Neural progenitor cell (in vitro differentiated cells): Measurements from ENCODE around the gene TMEM134. TPM values are rescaled to one million over a fixed set of nuclear protein-coding genes. Genes with fewer than 3 reads are reported as not detected.

Experiments
- DNase-seq: peaks from one replicate; pipeline ENCODE4 v3.0.0-alpha.2; 2016; ENCODE audit warnings: low spot score
- H2AFZ ChIP-seq: fragments of 200-600 bp; sonication (generic); replicated peaks from 2 replicates; pipeline ENCODE4 v1.6.1; 2016; ENCODE audit warnings: antibody characterized with exemption
- H3F3A ChIP-seq: fragments of 200-600 bp; sonication (generic); 2 replicates; pipeline ENCODE4 v1.6.1; 2016; ENCODE audit warnings: antibody characterized with exemption, low read depth
- H3K27ac ChIP-seq: fragments of 200-600 bp; sonication (generic); 2 replicates; pipeline ENCODE4 v1.5.1; 2016; ENCODE audit warnings: mild to moderate bottlenecking
- H3K27me3 ChIP-seq: fragments of 200-600 bp; sonication (generic); 2 replicates; pipeline ENCODE4 v1.6.1; 2016; ENCODE audit warnings: mild to moderate bottlenecking, moderate library complexity
- H3K36me3 ChIP-seq: fragments of 200-600 bp; sonication (generic); 2 replicates; pipeline ENCODE4 v1.5.1; 2016
- H3K4me1 ChIP-seq: fragments of 200-600 bp; sonication (generic); 2 replicates; pipeline ENCODE4 v1.6.1; 2016; ENCODE audit warnings: mixed run types
- H3K4me2 ChIP-seq: fragments of 200-600 bp; sonication (generic); 2 replicates; pipeline ENCODE4 v1.6.1; 2016
- H3K4me3 ChIP-seq: fragments of 200-600 bp; sonication (generic); 2 replicates; pipeline ENCODE4 v1.5.1; 2016
- H3K79me2 ChIP-seq: fragments of 200-600 bp; sonication (generic); 2 replicates; pipeline ENCODE4 v1.6.1; 2016; ENCODE audit warnings: low read depth
- H3K9ac ChIP-seq: fragments of 200-600 bp; sonication (generic); 2 replicates; pipeline ENCODE4 v1.6.1; 2016
- H3K9me3 ChIP-seq: fragments of 200-600 bp; sonication (generic); 2 replicates; pipeline ENCODE4 v1.5.1; 2016; ENCODE audit warnings: low read depth
- H4K20me1 ChIP-seq: fragments of 200-600 bp; sonication (generic); 2 replicates; pipeline ENCODE4 v1.6.1; 2016; ENCODE audit warnings: low read depth
- H3K27ac Mint-ChIP-seq: 3 replicates; pipeline ENCODE4 v1.8.0; 2021; ENCODE audit warnings: mixed read lengths
- H3K27me3 Mint-ChIP-seq: 2 replicates; pipeline ENCODE4 v1.8.0; 2022; ENCODE audit warnings: low read depth, mild to moderate bottlenecking, inconsistent platforms, moderate library complexity, mixed read lengths; ENCODE audit not compliant: insufficient read depth
- H3K36me3 Mint-ChIP-seq: 3 replicates; pipeline ENCODE4 v1.8.0; 2021; ENCODE audit warnings: mixed read lengths
- H3K4me1 Mint-ChIP-seq: 3 replicates; pipeline ENCODE4 v1.8.0; 2021; ENCODE audit warnings: mixed read lengths
- H3K4me3 Mint-ChIP-seq: 3 replicates; pipeline ENCODE4 v1.8.0; 2021; ENCODE audit warnings: mild to moderate bottlenecking, moderate library complexity, mixed read lengths
- H3K9me3 Mint-ChIP-seq: 3 replicates; pipeline ENCODE4 v1.8.0; 2020; ENCODE audit warnings: mixed read lengths
- EZH2 ChIP-seq: fragments of 200-600 bp; sonication (generic); IDR thresholded peaks from 2 replicates; pipeline ENCODE4 v1.6.1; 2017; ENCODE audit warnings: antibody characterized with exemption, mild to moderate bottlenecking, moderate library complexity
- EZH2phosphoT487 ChIP-seq: fragments of 200-600 bp; sonication (generic); IDR thresholded peaks from 2 replicates; pipeline ENCODE4 v1.6.1; 2017; ENCODE audit warnings: antibody characterized with exemption
- total RNA-seq: library from RNA; depleted of rRNA; stranded (reverse); fragments of >200 nt; gene quantifications from 2 replicates; pipeline ENCODE4 v1.2.3, GENCODE V29; 2015; ENCODE audit warnings: low replicate concordance
- TF ChIP-seq, protein P1 (sequence below): fragments of 200-600 bp; sonication (generic); IDR thresholded peaks from 2 replicates; pipeline ENCODE4 v1.5.1; 2017; ENCODE audit warnings: antibody characterized with exemption, mild to moderate bottlenecking

TMEM134 gene
- total RNA-seq, 1 donor from 2014 or later = 68.1 TPM

DNA sequence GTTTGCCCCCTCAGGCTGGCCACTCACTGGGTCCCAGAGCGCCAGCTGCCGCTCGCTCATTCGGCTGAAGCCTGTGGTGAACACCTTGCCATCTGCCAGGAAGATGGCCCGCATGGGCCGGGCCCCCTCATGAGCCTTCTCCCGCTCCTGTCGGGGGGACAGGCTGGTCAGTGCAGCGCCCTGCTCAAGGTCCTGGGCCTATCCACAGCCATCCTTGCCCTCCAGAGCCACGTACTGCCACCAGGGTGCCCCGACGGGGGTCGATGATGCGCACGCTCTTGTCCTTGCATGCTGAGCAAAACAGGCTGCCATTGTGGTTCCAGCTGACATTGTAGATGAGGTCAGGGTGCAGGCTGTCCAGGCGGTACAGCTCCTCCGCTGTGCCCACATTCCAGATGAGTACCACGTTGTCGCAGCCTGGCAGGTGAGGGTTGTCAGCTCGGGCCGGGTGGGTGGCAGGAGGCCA lies 27.9 kb downstream of the TMEM134 start:
- Mint-ChIP-seq H3K4me1 (peaks cover 14% of the 10 kb centered on the region), H3K36me3 (peaks cover 8% of the 10 kb centered on the region), H3K9me3 (no peaks in the 10 kb centered on the region), H3K27ac (no peak overlapping the region), H3K27me3 (peaks cover 2% of the 10 kb centered on the region), H3K4me3 (no peak overlapping the region)
- H3K27ac ChIP-seq = no peak overlapping the region
- H4K20me1 ChIP-seq = no peaks in the 10 kb centered on the region
- no peak overlapping the region for H3K9ac ChIP-seq
- TF ChIP-seq EZH2 = no peak
- TF ChIP-seq, protein P1, sequence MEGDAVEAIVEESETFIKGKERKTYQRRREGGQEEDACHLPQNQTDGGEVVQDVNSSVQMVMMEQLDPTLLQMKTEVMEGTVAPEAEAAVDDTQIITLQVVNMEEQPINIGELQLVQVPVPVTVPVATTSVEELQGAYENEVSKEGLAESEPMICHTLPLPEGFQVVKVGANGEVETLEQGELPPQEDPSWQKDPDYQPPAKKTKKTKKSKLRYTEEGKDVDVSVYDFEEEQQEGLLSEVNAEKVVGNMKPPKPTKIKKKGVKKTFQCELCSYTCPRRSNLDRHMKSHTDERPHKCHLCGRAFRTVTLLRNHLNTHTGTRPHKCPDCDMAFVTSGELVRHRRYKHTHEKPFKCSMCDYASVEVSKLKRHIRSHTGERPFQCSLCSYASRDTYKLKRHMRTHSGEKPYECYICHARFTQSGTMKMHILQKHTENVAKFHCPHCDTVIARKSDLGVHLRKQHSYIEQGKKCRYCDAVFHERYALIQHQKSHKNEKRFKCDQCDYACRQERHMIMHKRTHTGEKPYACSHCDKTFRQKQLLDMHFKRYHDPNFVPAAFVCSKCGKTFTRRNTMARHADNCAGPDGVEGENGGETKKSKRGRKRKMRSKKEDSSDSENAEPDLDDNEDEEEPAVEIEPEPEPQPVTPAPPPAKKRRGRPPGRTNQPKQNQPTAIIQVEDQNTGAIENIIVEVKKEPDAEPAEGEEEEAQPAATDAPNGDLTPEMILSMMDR = no peak
- no peak for TF ChIP-seq EZH2phosphoT487
- no peaks in the 10 kb centered on the region for H3K79me2 ChIP-seq
- H3K4me3 ChIP-seq = no peak overlapping the region
- H3F3A ChIP-seq = peaks cover 19% of the 10 kb centered on the region
- H3K4me1 ChIP-seq = no peaks in the 10 kb centered on the region
- no peak for DNase-seq
- no peak overlapping the region for H3K4me2 ChIP-seq
- no peaks in the 10 kb centered on the region for H3K36me3 ChIP-seq
- H2AFZ ChIP-seq = no peak overlapping the region
- H3K9me3 ChIP-seq = no peaks in the 10 kb centered on the region
- no peaks in the 10 kb centered on the region for H3K27me3 ChIP-seq

DNA sequence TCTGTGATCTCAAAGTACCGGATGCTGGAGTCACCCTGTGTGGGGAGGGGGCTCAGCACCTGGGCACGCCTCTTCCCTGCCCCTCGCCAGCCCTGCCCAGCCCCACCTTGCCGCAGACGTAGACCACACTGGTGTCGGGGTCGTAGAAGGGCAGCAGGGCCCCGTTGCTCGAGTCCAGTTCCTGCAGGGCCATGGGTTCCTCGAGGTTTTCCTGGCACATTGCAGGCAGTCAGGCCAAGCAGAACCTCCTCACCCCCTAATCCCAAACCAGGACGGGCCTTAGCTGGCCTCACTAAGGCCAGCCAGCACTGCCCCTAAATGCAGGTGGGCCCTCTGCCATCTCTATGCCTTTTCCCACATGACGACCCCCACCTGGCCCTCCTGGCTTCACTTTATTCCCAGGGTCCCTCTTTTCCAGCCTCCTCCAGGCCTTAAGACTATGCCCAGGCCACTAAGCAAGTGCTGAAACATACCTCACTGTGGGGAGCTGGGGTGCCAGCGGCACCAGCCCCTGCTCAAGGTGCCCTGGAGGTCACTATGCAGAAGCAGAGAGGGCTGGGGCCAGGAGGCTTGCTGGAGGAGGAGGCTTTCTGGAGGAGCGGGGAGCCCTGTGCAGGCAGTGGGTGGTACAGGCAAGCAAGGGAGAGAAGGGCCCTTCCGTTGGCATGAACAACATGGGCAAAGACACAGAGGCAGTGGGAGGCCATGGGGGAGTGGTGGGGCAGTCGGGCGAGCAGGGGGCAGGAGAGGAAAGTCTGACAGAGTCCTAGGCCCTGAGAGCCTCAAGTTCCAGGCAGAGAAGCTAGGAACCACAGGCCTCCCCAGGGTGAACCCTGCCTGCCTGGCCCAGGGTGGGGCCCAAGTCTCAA lies 28.6 kb downstream of the TMEM134 start:
- H3K27ac ChIP-seq = no peak overlapping the region
- H3K4me1 ChIP-seq = no peaks in the 10 kb centered on the region
- TF ChIP-seq, protein P1 = no peak
- no peak for TF ChIP-seq EZH2
- H3K4me2 ChIP-seq = no peak overlapping the region
- no peak overlapping the region for H3K4me3 ChIP-seq
- DNase-seq = no peak
- no peak overlapping the region for H2AFZ ChIP-seq
- H3K9me3 ChIP-seq = no peaks in the 10 kb centered on the region
- H3K36me3 ChIP-seq = no peaks in the 10 kb centered on the region
- no peaks in the 10 kb centered on the region for H3K27me3 ChIP-seq
- no peaks in the 10 kb centered on the region for H3K79me2 ChIP-seq
- no peak overlapping the region for H3K27ac Mint-ChIP-seq
- no peaks in the 10 kb centered on the region for H3K9me3 Mint-ChIP-seq
- peaks cover 8% of the 10 kb centered on the region for H3K36me3 Mint-ChIP-seq
- peak overlapping the region; percentile 44 for H3K4me3 Mint-ChIP-seq
- no peaks in the 10 kb centered on the region for H4K20me1 ChIP-seq
- no peak overlapping the region for H3K9ac ChIP-seq
- H3F3A ChIP-seq = peaks cover 19% of the 10 kb centered on the region
- H3K27me3 Mint-ChIP-seq = peaks cover 2% of the 10 kb centered on the region
- H3K4me1 Mint-ChIP-seq = peaks cover 12% of the 10 kb centered on the region

DNA sequence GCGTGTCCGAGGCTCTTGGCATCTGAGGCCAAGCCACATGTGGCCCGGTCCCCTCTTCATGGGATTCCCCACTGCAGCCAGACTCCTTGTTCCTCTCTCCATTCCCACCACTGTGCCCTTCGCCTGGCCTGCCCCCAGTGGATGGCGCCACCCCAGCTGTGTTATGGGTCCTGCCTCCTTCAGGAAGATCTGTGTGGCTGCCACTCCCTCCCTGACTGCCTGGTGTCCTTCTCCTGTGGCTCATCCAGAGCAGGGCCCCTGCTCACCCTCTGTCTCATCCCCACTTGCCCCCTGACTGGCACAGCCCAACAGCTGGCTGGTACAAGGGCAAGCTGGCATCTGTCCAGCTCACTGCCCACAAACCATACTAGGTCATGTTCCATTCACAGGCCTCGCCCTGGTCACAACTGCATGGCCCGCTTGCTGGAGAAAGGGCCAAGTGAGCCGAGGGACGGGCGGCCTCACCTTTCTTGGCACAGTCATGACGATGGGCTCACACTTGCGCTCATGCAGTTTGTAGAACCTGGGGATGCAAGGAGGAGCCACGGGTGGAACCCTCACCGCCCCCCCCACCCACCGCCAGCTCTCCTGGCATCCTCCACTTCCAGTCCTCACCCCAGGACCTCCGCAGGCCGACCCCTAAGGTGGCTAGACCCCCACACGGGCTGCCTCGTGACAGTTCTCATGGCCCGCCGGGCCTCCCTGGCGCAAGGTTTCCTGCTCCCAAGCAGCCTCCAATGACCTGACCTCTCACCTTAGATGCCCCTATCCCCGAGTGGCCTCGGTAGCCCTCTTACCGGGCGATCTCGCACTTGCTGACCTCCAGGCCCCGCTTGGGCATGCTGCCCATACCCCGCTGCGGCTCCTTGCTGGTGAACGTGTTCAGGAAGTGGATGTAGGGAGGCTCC lies 29.5 kb downstream of the TMEM134 start:
- Mint-ChIP-seq H3K27ac (peak overlapping the region; percentile 85), H3K4me3 (peak overlapping the region; percentile 67)
- H3K36me3 ChIP-seq = no peaks in the 10 kb centered on the region

More for the DNA sequence above, 29.5 kb downstream of the TMEM134 start:
- DNase-seq = no peak
- Histone ChIP-seq H3K4me3 (no peak overlapping the region), H3K4me1 (no peaks in the 10 kb centered on the region), H3K79me2 (no peaks in the 10 kb centered on the region), H3K27ac (no peak overlapping the region), H3K9ac (no peak overlapping the region), H3K9me3 (no peaks in the 10 kb centered on the region), H4K20me1 (no peaks in the 10 kb centered on the region), H3K4me2 (no peak overlapping the region), H3F3A (peaks cover 19% of the 10 kb centered on the region), H2AFZ (no peak overlapping the region), H3K27me3 (no peaks in the 10 kb centered on the region)
- Mint-ChIP-seq H3K9me3 (no peaks in the 10 kb centered on the region), H3K27me3 (peaks cover 2% of the 10 kb centered on the region), H3K4me1 (peaks cover 6% of the 10 kb centered on the region), H3K36me3 (peaks cover 8% of the 10 kb centered on the region)
- TF ChIP-seq EZH2phosphoT487 (no peak), EZH2 (no peak)
- TF ChIP-seq, protein P1 = peak; percentile 16
